SK-N-SH treated with all-trans-retinoic acid at 6 μM for 48 hours (cell line): Measurements from ENCODE around the gene SPG7.

Experiments used
- CSDC2 ChIP-seq: fragments of 250-450 bp; sonication (Bioruptor Pico); IDR thresholded peaks from 2 replicates; pipeline ENCODE4 v1.5.0; 2020; ENCODE audit warnings: mild to moderate bottlenecking, moderate library complexity
- ESRRG ChIP-seq: fragments of 250-450 bp; sonication (Bioruptor Pico); IDR thresholded peaks from 2 replicates; pipeline ENCODE4 v1.6.1; 2021; ENCODE audit warnings: mild to moderate bottlenecking
- OSR1 ChIP-seq: fragments of 250-450 bp; sonication (Bioruptor Pico); IDR thresholded peaks from 2 replicates; pipeline ENCODE4 v1.8.0; 2022; ENCODE audit warnings: moderate library complexity, mild to moderate bottlenecking, inconsistent platforms
- PATZ1 ChIP-seq: fragments of 250-450 bp; sonication (Bioruptor Pico); IDR thresholded peaks from 2 replicates; pipeline ENCODE4 v1.8.0; 2020; ENCODE audit warnings: mild to moderate bottlenecking, moderate library complexity, borderline replicate concordance
- PPARA ChIP-seq: fragments of 250-450 bp; sonication (Bioruptor Pico); IDR thresholded peaks from 2 replicates; pipeline ENCODE4 v1.5.0; 2020; ENCODE audit warnings: mild to moderate bottlenecking, borderline replicate concordance
- ZC3H10 ChIP-seq: fragments of 250-450 bp; sonication (Bioruptor Pico); IDR thresholded peaks from 2 replicates; pipeline ENCODE4 v1.5.1; 2021; ENCODE audit warnings: mild to moderate bottlenecking, moderate library complexity
- ZFP30 ChIP-seq: fragments of 450-650 bp; formaldehyde crosslinking; IDR thresholded peaks from 2 replicates; pipeline ENCODE4 v1.5.0; 2022; ENCODE audit warnings: mild to moderate bottlenecking, moderate library complexity
- ZNF565 ChIP-seq: fragments of 450-650 bp; formaldehyde crosslinking; conservative IDR thresholded peaks from 2 replicates; pipeline ENCODE4 v1.5.0; 2020; ENCODE audit warnings: low read depth, mild to moderate bottlenecking, moderate library complexity
- TF ChIP-seq, protein P1 (sequence below): fragments of 250-450 bp; sonication (Bioruptor Pico); IDR thresholded peaks from 2 replicates; pipeline ENCODE4 v1.5.0; 2020; ENCODE audit warnings: mild to moderate bottlenecking, moderate library complexity
- TF ChIP-seq, protein P2 (sequence below): fragments of 250-450 bp; sonication (Bioruptor Pico); IDR thresholded peaks from 2 replicates; pipeline ENCODE4 v1.5.1; 2020; ENCODE audit warnings: low read depth, mild to moderate bottlenecking, moderate library complexity

- TF ChIP-seq CSDC2 (CRISPR knock-in tag) = no peak
- no peak for TF ChIP-seq OSR1
- TF ChIP-seq, protein P1, sequence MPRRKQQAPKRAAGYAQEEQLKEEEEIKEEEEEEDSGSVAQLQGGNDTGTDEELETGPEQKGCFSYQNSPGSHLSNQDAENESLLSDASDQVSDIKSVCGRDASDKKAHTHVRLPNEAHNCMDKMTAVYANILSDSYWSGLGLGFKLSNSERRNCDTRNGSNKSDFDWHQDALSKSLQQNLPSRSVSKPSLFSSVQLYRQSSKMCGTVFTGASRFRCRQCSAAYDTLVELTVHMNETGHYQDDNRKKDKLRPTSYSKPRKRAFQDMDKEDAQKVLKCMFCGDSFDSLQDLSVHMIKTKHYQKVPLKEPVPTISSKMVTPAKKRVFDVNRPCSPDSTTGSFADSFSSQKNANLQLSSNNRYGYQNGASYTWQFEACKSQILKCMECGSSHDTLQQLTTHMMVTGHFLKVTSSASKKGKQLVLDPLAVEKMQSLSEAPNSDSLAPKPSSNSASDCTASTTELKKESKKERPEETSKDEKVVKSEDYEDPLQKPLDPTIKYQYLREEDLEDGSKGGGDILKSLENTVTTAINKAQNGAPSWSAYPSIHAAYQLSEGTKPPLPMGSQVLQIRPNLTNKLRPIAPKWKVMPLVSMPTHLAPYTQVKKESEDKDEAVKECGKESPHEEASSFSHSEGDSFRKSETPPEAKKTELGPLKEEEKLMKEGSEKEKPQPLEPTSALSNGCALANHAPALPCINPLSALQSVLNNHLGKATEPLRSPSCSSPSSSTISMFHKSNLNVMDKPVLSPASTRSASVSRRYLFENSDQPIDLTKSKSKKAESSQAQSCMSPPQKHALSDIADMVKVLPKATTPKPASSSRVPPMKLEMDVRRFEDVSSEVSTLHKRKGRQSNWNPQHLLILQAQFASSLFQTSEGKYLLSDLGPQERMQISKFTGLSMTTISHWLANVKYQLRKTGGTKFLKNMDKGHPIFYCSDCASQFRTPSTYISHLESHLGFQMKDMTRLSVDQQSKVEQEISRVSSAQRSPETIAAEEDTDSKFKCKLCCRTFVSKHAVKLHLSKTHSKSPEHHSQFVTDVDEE = no peak
- no peak for TF ChIP-seq ZNF565 (CRISPR knock-in tag)
- no peak for TF ChIP-seq ESRRG
- TF ChIP-seq, protein P2, sequence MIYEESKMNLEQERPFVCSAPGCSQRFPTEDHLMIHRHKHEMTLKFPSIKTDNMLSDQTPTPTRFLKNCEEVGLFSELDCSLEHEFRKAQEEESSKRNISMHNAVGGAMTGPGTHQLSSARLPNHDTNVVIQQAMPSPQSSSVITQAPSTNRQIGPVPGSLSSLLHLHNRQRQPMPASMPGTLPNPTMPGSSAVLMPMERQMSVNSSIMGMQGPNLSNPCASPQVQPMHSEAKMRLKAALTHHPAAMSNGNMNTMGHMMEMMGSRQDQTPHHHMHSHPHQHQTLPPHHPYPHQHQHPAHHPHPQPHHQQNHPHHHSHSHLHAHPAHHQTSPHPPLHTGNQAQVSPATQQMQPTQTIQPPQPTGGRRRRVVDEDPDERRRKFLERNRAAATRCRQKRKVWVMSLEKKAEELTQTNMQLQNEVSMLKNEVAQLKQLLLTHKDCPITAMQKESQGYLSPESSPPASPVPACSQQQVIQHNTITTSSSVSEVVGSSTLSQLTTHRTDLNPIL (CRISPR knock-in tag) = no peak
- no peak for TF ChIP-seq PATZ1 (CRISPR knock-in tag)
- TF ChIP-seq PPARA = no peak
- no peak for TF ChIP-seq ZFP30 (CRISPR knock-in tag)
- no peak for TF ChIP-seq ZC3H10
These were observed 63.4 kb downstream of the SPG7 start for GRCh38 chr16:89571636-89572035.
